A549 treated with ZK216348 at 1 μM for 4 hours (cell line): ENCODE results near the gene UROD. TPM values are rescaled to one million over a fixed set of nuclear protein-coding genes. Genes with fewer than 3 reads are reported as not detected.

Experiments
- total RNA-seq: library from RNA; stranded (reverse); fragments of 200-300 nt; extraction: Qiagen RNA extraction; gene quantifications from 5 replicates; pipeline ENCODE4 v1.2.3, GENCODE V29; 2022; ENCODE audit warnings: low read depth

Gene UROD
- 43.4 to 47.7 TPM (median 46.1 TPM) in 5 replicates for total RNA-seq

GRCh38 chr1:45011837-45012638, at the start of gene UROD:
UROD (plus strand) TSS chr1:45012254; CDS start chr1:45012266, 12 bp downstream.

GRCh38 chr1:45010855-45011811, 921 bp upstream of the UROD start, which contains the start of gene HECTD3:
HECTD3 (minus strand) TSS chr1:45011324; CDS start chr1:45011257, 67 bp downstream.

Other genes with a start within 250 kb of the UROD start
- gene RPS8, start 236.7 kb upstream of the UROD start, total RNA-seq, result 1,564 to 1,669 TPM (median 1,623 TPM) in 5 replicates
- gene BEST4, start 224.1 kb upstream of the UROD start, total RNA-seq, result 0.26 to 0.42 TPM (median 0.38 TPM) in 5 replicates
- 9.4 to 22.4 TPM (median 17.4 TPM) in 5 replicates for gene PLK3, start 211.9 kb upstream of the UROD start, total RNA-seq
- gene DYNLT4, start 204.9 kb upstream of the UROD start, total RNA-seq, result 0.69 to 0.99 TPM (median 0.81 TPM) in 3 of 5 replicates, not detected in the others
- gene BTBD19, start 203.7 kb upstream of the UROD start, total RNA-seq, result 2.0 to 3.4 TPM (median 3.2 TPM) in 5 replicates
- gene PTCH2, start 169.0 kb upstream of the UROD start, total RNA-seq, result 0.20 to 0.31 TPM (median 0.25 TPM) in 4 of 5 replicates, not detected in the other
- 18.0 to 20.9 TPM (median 18.9 TPM) in 5 replicates for gene EIF2B3, start 25.7 kb upstream of the UROD start, total RNA-seq
- 11.1 to 22.3 TPM (median 19.7 TPM) in 5 replicates for gene HECTD3, start 930 bp upstream of the UROD start, total RNA-seq
- 0.35 to 0.62 TPM (median 0.53 TPM) in 5 replicates for gene ZSWIM5, start 194.4 kb downstream of the UROD start, total RNA-seq